GM19467 (cell line): ENCODE results near the gene PRKN.
"Not testable (repeated sequence)": the region's sequence is repeated elsewhere in the genome, so short reads cannot be mapped to it uniquely, and the experiment has no call there.

ENCODE experiments used
- ATAC-seq: cut with Tn5 transposase; IDR thresholded peaks from one replicate; pipeline ENCODE4 v1.9.1; 2021; ENCODE audit warnings: mild to moderate bottlenecking, moderate library complexity; ENCODE audit not compliant: unreplicated experiment

Gene PRKN

GRCh38 chr6:161882196-161882765 is 845.3 kb downstream of the PRKN start:
- no peak for ATAC-seq

- no peak for ATAC-seq
Observed at GRCh38 chr6:161880056-161880455, 847.5 kb downstream of the PRKN start.

DNA sequence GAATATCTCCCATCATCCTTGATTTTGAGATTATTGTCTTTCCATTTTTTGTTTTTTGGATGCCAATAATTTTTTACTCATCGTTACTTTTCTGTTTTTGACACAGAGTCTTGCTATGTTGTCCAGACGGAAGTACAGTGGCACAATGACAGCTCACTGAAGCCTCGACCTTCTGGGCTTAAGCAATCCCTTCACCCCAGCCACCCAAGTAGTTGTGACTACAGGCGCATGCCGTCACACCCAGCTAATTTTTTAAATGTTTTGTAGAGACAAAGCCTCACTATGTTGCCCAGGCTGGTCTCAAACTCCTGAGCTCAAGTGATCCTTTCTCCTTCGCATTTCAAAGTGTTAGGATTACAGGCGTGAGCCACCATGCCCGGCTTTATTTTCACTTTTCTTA is 851.3 kb downstream of the PRKN start:
- ATAC-seq: no peak

DNA sequence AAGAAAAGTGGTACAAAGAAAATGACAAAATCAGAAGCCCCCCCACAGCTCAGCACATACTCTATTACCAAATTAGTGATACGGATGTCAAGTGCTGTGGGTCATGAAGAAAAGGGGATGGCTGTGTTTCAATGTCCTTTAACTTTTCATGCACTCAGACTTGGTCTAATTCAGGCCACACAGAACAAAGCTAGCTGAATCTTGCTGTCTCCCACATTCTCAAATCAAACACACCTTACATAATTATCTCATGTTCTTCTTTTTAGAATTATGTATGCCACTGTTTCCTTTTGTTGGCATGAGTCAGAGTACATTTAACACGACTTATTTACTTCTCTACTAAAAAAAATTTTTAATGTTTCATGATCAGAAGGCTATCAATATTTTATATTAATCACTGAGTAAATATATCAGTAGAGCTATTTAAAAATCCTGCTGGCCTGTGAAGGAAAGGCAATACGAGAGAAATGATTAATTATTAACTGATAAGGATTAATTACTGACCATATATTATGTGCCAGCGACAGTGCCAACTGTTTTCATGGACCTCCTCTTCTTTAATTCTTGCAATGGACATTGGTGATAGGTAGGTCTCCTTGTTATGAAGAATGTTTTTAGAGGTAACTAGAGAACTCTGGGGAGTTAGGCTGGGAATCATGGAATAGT is 857.2 kb downstream of the PRKN start:
- no peak for ATAC-seq

- ATAC-seq: no peak
Observed at GRCh38 chr6:161869491-161869890, 858.1 kb downstream of the PRKN start.

- ATAC-seq: no peak
Observed at GRCh38 chr6:161866570-161866969, 861.0 kb downstream of the PRKN start.

- ATAC-seq: not testable (repeated sequence)
Observed at GRCh38 chr6:161861061-161861460, 866.5 kb downstream of the PRKN start.

DNA sequence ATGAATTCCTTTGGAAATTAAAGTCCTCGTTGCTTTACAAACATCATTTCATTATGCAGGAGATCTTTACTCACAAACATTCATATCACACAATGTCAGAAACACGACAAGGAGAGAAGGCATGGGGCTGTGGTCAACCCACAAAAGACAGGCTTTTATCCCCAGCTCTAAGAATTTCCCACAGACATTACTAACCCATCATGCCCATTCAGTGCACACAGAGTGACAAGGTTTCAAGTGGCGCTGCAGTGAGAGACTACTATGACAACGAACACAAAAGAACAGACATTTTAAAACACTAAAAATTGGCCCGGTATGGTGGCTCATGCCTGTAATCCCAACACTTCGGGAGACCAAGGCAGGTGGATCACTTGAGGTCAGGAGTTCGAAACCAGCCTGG is 873.9 kb downstream of the PRKN start:
- ATAC-seq: no peak

DNA sequence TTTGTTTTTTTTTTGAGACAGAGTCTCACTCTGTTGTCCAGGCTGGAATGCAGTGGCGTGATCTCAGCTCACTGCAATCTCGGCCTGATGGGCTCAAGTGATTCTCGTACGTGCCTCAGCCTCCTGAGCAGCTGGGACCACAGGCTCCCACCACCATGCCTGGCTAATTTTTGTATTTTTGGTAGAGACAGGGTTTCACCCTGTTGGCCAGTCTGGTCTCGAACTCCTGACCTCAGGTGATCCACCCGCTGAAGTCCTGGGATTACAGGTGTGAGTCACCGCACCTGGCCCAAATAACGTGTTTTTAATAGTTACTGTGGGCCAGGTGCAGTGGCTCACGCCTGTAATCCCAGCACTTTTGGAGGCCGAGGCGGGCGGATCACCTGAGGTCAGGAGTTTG is 876.1 kb downstream of the PRKN start:
- ATAC-seq: not testable (repeated sequence)

DNA sequence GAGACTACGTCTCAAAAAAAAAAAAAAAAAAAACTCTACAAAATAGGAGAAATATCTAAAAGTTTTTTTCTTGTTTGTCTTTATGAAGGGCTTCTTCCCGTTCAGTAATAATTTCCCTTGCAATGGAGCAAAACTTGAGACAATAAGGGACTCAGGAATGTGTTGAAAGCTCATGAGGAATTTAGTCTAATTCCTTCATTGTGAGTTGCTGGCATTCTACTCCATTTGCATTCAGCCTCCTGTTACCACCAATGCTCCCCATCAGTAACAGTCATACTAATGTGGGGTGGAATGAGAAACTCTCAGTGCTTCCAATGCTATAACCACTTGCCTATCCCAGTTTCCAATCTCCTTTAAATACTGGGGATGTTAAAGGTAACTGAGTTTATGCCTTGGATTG is 877.0 kb downstream of the PRKN start:
- no peak for ATAC-seq

DNA sequence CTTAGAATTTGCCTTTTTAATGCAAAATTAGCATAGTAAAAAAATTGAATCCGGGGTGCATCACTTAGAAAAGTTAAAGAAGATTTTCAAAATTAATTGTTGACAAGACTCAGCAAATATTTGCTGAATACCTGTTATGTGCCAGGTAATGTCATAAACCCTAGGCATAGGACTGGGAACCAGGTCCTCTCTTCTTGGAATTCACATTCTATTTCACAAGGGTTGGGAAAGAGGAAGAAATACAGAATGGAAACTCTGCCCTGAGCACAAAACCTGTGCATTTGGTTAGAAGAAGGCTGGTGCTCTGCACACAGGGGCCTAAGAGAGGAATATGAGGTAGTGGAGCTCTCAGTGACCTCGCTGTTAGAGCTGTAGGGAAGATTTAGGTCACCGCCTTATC is 879.9 kb downstream of the PRKN start:
- ATAC-seq: no peak

DNA sequence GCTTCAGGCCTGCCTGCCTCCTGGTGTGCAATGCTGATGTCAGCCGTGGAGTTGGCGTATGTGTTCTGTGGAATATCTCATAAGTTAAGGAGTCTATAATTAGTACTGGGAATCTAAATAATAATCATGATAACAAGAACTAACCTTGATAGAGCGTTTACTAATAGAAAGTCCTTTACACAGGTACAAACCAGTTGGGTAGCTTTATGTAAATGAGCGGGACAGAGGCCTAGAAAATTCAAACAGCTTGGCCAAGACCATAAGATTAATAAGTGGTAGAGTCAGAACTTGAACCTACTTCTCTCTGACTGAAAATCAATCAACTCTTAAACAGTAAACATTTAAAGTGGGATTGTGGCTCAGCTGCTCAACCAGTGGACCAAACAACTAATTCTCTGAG is 882.8 kb downstream of the PRKN start:
- no peak for ATAC-seq

GRCh38 chr6:161843066-161843465 is 884.5 kb downstream of the PRKN start:
- ATAC-seq: no peak

GRCh38 chr6:161840380-161840779 is 887.2 kb downstream of the PRKN start:
- no peak for ATAC-seq

DNA sequence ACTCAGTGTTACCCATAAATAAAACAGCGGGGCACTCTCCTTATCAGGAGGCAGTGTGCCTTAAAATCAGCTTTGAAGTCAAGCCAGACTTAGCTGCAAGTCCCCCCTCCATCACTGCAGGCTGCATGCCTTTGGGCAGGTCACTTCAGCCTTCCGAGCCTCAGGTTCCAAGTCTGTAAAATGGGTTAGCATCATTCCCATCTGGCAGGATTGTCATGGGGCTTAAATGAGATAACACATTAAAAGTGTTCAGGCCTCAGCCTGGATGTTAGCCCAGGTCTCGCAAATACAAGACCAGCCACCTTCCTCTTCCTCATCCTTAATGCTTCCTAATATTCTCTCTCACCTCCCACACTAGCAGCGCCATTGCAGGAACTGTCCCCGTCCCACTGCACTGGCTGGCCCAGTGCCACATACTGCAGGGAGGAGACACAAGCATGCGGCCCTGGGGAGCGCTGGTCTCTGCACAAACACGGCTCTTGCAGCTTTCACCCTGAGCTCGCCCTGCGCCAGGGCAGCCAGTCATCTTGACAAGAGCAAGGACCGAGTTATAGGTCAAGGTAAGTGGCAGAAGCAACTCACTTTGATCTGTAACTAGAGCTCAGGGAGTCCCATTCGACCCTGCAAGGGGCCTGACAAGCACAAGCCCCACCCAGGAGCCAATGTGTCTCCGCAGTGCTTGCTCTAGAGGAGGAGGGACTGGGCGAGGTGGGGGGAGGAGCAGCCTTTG is 889.1 kb downstream of the PRKN start:
- no peak for ATAC-seq

DNA sequence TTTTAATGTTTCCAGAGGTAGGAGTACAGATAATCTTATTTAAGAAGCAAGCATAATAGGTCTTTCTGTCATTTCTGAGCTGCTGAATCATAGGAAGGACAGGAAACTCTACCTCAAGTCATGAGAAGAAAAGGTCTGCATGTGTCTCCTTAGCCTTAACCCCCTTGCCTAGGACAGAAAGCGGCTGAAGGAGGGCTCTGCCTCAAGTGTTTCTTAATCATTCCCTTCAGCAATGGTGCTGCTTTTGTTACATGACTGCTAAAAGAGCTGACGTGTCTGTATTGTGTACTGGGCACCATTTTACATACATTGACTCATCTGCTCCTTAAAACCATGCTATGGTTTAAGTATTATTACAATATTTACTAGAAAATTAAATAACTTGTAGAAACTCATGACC is 889.7 kb downstream of the PRKN start:
- ATAC-seq: no peak

DNA sequence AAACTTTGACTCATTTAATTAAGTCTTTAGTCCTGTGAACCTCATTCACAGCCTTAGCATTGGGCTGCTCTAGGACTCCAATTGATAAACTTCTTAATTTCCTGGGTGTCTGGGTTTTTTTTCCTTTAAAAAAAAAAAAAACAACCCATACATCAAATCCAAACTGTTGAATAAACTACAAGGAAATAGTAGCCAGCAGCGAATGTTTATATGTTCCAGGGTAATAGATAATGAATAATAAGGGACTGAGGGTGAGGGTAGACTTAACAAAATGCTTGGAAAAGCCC is 890.2 kb downstream of the PRKN start:
- no peak for ATAC-seq

GRCh38 chr6:161836643-161837448 is 890.7 kb downstream of the PRKN start:
- ATAC-seq: no peak

GRCh38 chr6:161835500-161836215 is 891.9 kb downstream of the PRKN start:
- no peak for ATAC-seq

DNA sequence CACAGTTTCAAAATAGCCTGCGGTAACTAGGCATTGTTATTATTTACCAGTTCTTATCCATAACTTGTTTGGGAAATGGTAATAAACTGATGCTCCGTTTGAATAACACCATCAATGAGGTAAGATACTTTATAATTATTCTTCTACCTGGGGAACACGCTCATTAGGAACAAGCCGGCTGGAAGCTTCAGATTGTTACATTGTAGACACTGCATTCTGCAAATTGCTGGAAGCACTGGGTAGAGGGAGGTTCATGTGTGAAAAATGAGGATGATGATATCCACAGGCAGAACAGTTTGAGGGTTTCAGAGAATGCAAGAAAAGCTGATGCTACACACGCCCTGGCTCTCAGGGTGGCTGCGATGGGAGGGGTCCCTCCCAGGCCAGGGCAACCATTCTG is 893.1 kb downstream of the PRKN start:
- no peak for ATAC-seq
